H7 (cell line): ENCODE results near the gene RAB3C. TPM values are rescaled to one million over a fixed set of nuclear protein-coding genes. Genes with fewer than 3 reads are reported as not detected.

Experiments used
- DNase-seq: peaks from one replicate; pipeline ENCODE4 v3.0.0; 2012
- H3K27me3 ChIP-seq: 2 replicates; pipeline ENCODE4 v1.6.0; 2011; ENCODE audit warnings: mild to moderate bottlenecking, low read length; ENCODE audit not compliant: control insufficient read depth, insufficient read depth
- H3K36me3 ChIP-seq: replicated peaks from 2 replicates; pipeline ENCODE4 v1.5.1; 2011; ENCODE audit warnings: low read length; ENCODE audit not compliant: control insufficient read depth, insufficient read depth
- H3K4me3 ChIP-seq: 2 replicates; pipeline ENCODE4 v1.5.1; 2011; ENCODE audit warnings: low read depth, mild to moderate bottlenecking, control low read depth, low read length, moderate library complexity; ENCODE audit not compliant: insufficient read depth
- total RNA-seq: library from RNA; depleted of rRNA; stranded (reverse); fragments of >200 nt; shearing (Covaris generic); gene quantifications from 2 replicates; pipeline ENCODE4 v1.2.3, GENCODE V29; 2014

RAB3C gene
- total RNA-seq, 1 experiment from 2014 or later, result 6.2 TPM

GRCh38 chr5:58629271-58630159 is 46.6 kb downstream of the RAB3C start:
- H3K4me3 ChIP-seq, result no peak overlapping the region
- DNase-seq, result peak; percentile 4
- no peaks in the 10 kb centered on the region for H3K27me3 ChIP-seq
- no peaks in the 10 kb centered on the region for H3K36me3 ChIP-seq

GRCh38 chr5:58631895-58632294 is 49.0 kb downstream of the RAB3C start:
- DNase-seq, result no peak
- H3K27me3 ChIP-seq, result no peaks in the 10 kb centered on the region
- no peak overlapping the region for H3K4me3 ChIP-seq
- H3K36me3 ChIP-seq, result no peaks in the 10 kb centered on the region

- Histone ChIP-seq H3K4me3 (no peak overlapping the region), H3K27me3 (no peaks in the 10 kb centered on the region), H3K36me3 (no peaks in the 10 kb centered on the region)
- DNase-seq, result no peak
Observed at GRCh38 chr5:58635416-58635815, 52.5 kb downstream of the RAB3C start.

- H3K4me3 ChIP-seq, result no peak overlapping the region
Observed at GRCh38 chr5:58640011-58640410, 57.1 kb downstream of the RAB3C start.

GRCh38 chr5:58641533-58641932 is 58.7 kb downstream of the RAB3C start:
- DNase-seq, result no peak
- no peak overlapping the region for H3K4me3 ChIP-seq
- H3K27me3 ChIP-seq, result no peaks in the 10 kb centered on the region
- no peaks in the 10 kb centered on the region for H3K36me3 ChIP-seq

More at GRCh38 chr5:58640011-58640410, 57.1 kb downstream of the RAB3C start:
- no peaks in the 10 kb centered on the region for H3K36me3 ChIP-seq
- DNase-seq, result no peak
- H3K27me3 ChIP-seq, result no peaks in the 10 kb centered on the region

- H3K4me3 ChIP-seq, result no peak overlapping the region
- H3K27me3 ChIP-seq, result no peaks in the 10 kb centered on the region
- no peaks in the 10 kb centered on the region for H3K36me3 ChIP-seq
- DNase-seq, result no peak
Observed at GRCh38 chr5:58648846-58649245, 66.0 kb downstream of the RAB3C start.

GRCh38 chr5:58649716-58650115 is 66.8 kb downstream of the RAB3C start:
- H3K27me3 ChIP-seq, result no peaks in the 10 kb centered on the region
- H3K36me3 ChIP-seq, result no peaks in the 10 kb centered on the region
- H3K4me3 ChIP-seq, result no peak overlapping the region
- DNase-seq, result no peak

- Histone ChIP-seq H3K36me3 (no peaks in the 10 kb centered on the region), H3K4me3 (no peak overlapping the region), H3K27me3 (no peaks in the 10 kb centered on the region)
- DNase-seq, result no peak
Observed at GRCh38 chr5:58653521-58653920, 70.6 kb downstream of the RAB3C start.

GRCh38 chr5:58666141-58666540 is 83.3 kb downstream of the RAB3C start:
- no peak overlapping the region for H3K4me3 ChIP-seq
- no peaks in the 10 kb centered on the region for H3K27me3 ChIP-seq
- no peaks in the 10 kb centered on the region for H3K36me3 ChIP-seq
- no peak for DNase-seq

GRCh38 chr5:58666598-58667581 is 84.0 kb downstream of the RAB3C start:
- no peak for DNase-seq
- Histone ChIP-seq H3K4me3 (no peak overlapping the region), H3K36me3 (no peaks in the 10 kb centered on the region), H3K27me3 (no peaks in the 10 kb centered on the region)

- Histone ChIP-seq H3K27me3 (no peaks in the 10 kb centered on the region), H3K4me3 (no peak overlapping the region), H3K36me3 (no peaks in the 10 kb centered on the region)
- DNase-seq, result no peak
Observed at GRCh38 chr5:58670582-58670981, 87.7 kb downstream of the RAB3C start.

GRCh38 chr5:58671155-58671554 is 88.3 kb downstream of the RAB3C start:
- H3K27me3 ChIP-seq, result no peaks in the 10 kb centered on the region

GRCh38 chr5:58672521-58672920 is 89.6 kb downstream of the RAB3C start:
- H3K27me3 ChIP-seq, result no peaks in the 10 kb centered on the region
- H3K36me3 ChIP-seq, result no peaks in the 10 kb centered on the region
- DNase-seq, result no peak
- no peak overlapping the region for H3K4me3 ChIP-seq

More at GRCh38 chr5:58671155-58671554, 88.3 kb downstream of the RAB3C start:
- Histone ChIP-seq H3K4me3 (no peak overlapping the region), H3K36me3 (no peaks in the 10 kb centered on the region)
- no peak for DNase-seq

GRCh38 chr5:58674070-58674469 is 91.2 kb downstream of the RAB3C start:
- Histone ChIP-seq H3K36me3 (no peaks in the 10 kb centered on the region), H3K27me3 (no peaks in the 10 kb centered on the region), H3K4me3 (no peak overlapping the region)
- no peak for DNase-seq
